Brain microvascular endothelial cell (primary cell): ENCODE data around the gene SYTL2.
"Not testable (repeated sequence)": the region's sequence is repeated elsewhere in the genome, so short reads cannot be mapped to it uniquely, and the experiment has no call there.

Source experiments
- DNase-seq: peaks from one replicate; pipeline ENCODE4 v3.0.0-alpha.2; 2020
- H3K27ac ChIP-seq: fragments of 250-450 bp; sonication (Bioruptor Pico); 2 replicates; pipeline ENCODE4 v1.5.1; 2020; ENCODE audit warnings: mild to moderate bottlenecking, moderate library complexity
- H3K27me3 ChIP-seq: fragments of 250-450 bp; sonication (Bioruptor Pico); replicated peaks from 2 replicates; pipeline ENCODE4 v1.5.1; 2020; ENCODE audit warnings: mild to moderate bottlenecking
- H3K36me3 ChIP-seq: fragments of 250-450 bp; sonication (Bioruptor Pico); replicated peaks from 2 replicates; pipeline ENCODE4 v1.5.1; 2020; ENCODE audit warnings: mild to moderate bottlenecking
- H3K4me3 ChIP-seq: 2 replicates; pipeline ENCODE4 v1.5.1; 2011; ENCODE audit warnings: low read depth, mild to moderate bottlenecking, control low read depth, low read length, moderate library complexity
- in situ Hi-C: cut with HindIII; loops from 2 replicates; pipeline ENCODE4 v1.10.0; 2017; ENCODE audit warnings: low sequenced_read_pairs, low pct_ligation_motif_present
- TF ChIP-seq, protein P1 (sequence below): IDR thresholded peaks from 2 replicates; pipeline ENCODE4 v1.5.1; 2011; ENCODE audit warnings: low read depth, mild to moderate bottlenecking, moderate library complexity, low read length, control low read depth, inconsistent platforms; ENCODE audit errors: missing control alignments

The SYTL2 gene

DNA sequence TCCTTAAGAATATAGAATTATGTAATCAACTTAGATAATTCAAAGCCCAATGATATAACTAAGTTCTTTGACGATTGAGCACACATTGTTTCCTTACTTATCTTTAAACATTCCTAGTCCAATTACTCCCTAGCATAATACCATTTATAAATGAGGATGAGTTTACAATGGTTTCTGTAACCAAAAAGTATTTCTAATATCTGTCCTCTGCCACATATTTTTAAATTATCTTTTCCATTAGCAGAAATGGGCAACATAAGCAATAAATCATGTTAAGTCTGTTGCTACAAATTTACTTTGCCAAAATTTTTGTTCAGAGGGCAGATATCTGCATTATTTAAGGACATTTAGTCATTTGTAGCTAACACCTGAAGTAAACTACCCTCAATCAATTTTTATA is 152.8 kb downstream of the SYTL2 start:
- Histone ChIP-seq H3K27me3 (no peaks in the 10 kb centered on the region), H3K27ac (no peak overlapping the region), H3K4me3 (no peak overlapping the region), H3K36me3 (peaks cover 15% of the 10 kb centered on the region)
- DNase-seq, result no peak
- in situ Hi-C loops, result no loop called here
- TF ChIP-seq, protein P1, sequence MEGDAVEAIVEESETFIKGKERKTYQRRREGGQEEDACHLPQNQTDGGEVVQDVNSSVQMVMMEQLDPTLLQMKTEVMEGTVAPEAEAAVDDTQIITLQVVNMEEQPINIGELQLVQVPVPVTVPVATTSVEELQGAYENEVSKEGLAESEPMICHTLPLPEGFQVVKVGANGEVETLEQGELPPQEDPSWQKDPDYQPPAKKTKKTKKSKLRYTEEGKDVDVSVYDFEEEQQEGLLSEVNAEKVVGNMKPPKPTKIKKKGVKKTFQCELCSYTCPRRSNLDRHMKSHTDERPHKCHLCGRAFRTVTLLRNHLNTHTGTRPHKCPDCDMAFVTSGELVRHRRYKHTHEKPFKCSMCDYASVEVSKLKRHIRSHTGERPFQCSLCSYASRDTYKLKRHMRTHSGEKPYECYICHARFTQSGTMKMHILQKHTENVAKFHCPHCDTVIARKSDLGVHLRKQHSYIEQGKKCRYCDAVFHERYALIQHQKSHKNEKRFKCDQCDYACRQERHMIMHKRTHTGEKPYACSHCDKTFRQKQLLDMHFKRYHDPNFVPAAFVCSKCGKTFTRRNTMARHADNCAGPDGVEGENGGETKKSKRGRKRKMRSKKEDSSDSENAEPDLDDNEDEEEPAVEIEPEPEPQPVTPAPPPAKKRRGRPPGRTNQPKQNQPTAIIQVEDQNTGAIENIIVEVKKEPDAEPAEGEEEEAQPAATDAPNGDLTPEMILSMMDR, result no peak

DNA sequence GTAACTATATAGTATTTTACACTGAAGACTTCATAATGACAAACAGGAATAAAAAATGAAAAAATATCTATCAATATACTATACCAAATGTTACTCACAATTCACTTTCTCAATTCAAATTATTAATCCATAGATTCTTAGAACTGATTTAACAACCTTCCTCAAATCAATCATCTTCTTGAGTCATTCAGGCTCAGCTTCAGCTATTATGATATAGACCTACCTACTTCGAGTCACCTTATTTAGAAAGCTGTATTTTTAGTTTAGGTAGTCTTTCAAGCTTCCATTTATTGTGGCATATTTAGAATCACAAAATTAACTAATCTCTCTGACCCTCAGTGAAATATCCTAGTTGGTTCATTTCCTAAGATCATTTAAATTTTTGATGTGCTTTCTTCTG is 154.2 kb downstream of the SYTL2 start:
- H3K27ac ChIP-seq, result no peak overlapping the region
- TF ChIP-seq, protein P1, result no peak
- in situ Hi-C loops, result no loop called here
- DNase-seq, result no peak
- H3K27me3 ChIP-seq, result no peaks in the 10 kb centered on the region
- H3K36me3 ChIP-seq, result peaks cover 15% of the 10 kb centered on the region
- no peak overlapping the region for H3K4me3 ChIP-seq

DNA sequence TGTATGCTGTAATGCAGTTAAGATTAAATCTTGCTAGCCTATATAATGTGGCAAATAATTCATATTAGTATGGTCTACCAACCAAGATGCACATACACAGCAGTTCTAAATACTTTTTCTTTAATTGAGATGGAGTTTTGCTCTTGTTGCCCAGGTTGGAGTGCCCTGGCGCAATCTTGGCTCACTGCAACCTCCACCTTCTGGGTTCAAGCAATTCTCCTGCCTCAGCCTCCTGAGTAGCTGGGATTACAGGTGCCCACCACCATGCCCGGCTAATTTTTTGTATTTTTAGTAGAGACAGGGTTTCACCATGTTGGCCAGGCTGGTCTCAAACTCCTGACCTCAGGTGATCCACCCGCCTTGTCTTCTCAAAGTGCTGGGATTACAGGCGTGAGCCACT is 156.6 kb downstream of the SYTL2 start:
- H3K4me3 ChIP-seq, DNase-seq, in situ Hi-C loops, H3K27me3 ChIP-seq, H3K27ac ChIP-seq: not testable (repeated sequence)
- peaks cover 15% of the 10 kb centered on the region for H3K36me3 ChIP-seq

DNA sequence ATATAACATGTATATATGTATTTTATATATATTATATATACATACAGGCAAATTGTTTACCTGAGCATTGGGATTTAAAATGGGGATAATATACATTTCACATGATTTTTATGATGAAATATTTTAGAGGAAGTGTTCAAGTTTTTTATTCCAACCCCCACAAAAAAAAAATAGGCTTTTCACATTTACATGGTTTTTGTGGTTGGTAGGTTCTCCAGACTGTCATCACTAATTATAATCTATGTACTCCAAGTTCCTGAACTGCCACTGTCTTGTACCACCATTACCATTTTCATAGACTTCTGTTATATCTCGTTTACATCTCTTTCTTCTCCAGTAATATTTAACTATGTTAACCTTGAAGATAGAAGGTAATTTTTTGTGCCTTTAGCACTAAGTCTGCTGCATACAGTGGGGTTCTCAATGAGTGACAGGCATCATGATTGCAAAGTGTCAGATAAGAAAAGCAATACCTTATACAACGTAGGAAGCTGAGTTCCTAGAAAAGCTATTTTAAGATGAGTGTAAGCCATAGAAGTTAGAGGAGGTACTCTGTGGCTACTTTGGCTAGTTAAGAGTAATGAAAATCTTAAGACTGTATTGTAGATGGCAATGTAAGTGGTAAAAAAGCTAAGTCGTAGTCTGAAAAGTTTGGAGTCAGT is 158.0 kb downstream of the SYTL2 start:
- in situ Hi-C loops, result no loop called here
- Histone ChIP-seq H3K4me3 (no peak overlapping the region), H3K27ac (no peak overlapping the region), H3K36me3 (peaks cover 11% of the 10 kb centered on the region), H3K27me3 (no peaks in the 10 kb centered on the region)
- DNase-seq, result no peak
- TF ChIP-seq, protein P1, result no peak

DNA sequence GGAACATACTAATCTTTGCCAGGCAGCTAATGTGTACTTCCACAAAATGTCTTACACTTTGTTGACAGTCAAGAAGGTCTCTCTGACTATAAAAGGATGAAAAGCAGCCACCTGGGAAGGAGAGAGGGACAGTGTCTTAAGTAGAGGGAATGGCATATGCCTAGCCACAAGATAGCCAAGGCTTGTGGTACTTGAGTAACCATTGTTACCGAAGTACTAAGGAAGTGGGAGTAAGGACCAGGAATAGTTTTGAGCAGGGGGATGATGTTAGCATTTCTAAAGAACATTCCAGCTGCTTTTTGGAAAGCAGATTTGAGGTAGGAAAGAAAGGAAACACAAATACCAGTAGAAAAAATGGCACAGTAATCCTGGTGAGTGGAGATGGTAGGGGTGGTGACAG is 159.8 kb downstream of the SYTL2 start:
- in situ Hi-C loops, result no loop called here
- Histone ChIP-seq H3K4me3 (no peak overlapping the region), H3K27me3 (no peaks in the 10 kb centered on the region), H3K36me3 (peaks cover 2% of the 10 kb centered on the region), H3K27ac (no peak overlapping the region)
- DNase-seq, result no peak
- TF ChIP-seq, protein P1, result no peak

DNA sequence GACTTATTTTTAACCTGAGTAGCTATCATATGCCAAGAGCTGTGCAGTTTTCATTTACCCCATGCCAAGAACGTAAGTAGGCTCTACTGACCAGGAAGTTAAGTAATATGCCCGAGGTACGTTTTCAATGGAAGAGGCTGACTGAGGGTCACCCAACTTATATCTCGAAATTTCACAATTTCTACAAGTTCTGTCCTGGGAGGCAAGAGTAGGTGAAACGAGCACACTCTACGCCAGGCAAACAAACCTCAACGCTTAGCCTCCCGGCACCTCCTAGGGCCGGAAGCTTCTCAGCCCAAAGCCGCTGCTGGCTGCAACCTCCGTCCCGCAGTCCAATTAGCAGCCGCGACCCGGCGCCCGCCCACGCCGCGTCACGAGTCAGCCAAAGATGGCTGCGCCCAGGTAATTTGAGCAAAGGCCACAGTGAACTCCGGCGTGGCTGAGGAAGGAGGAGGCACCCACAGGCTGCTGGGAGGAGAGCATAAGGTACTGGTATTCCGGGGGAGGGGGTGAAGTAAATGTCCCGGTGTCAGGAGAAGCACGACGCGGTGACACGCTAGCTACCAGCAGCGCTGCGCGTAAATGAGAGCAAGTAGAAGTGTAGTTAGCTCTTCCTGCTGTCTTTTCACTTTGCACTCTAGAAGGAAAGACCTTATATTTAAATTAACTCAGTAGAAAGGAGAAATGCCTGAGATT is 163.2 kb downstream of the SYTL2 start, which contains the start of gene TMEM126A:
Gene TMEM126A, plus strand, starts transcription at position 364 of the 696 bp plus-strand sequence. CDS start 2,289 bp downstream, outside the sequence.
- peak; percentile 79 for DNase-seq
- H3K36me3 ChIP-seq, result no peaks in the 10 kb centered on the region
- TF ChIP-seq, protein P1, result no peak
- H3K27ac ChIP-seq, result peak within 1 kb of the TSS; percentile 77
- in situ Hi-C loops, result no loop called here
- H3K4me3 ChIP-seq, result peak within 1 kb of the TSS; percentile 91
- H3K27me3 ChIP-seq, result no peaks in the 10 kb centered on the region
